Measurements from ENCODE around the gene SSTR3. TPM values are rescaled to one million over a fixed set of nuclear protein-coding genes. Genes with fewer than 3 reads are reported as not detected.
A peak's percentile ranks its signal among the peaks of the same experiment; 100 is the strongest.

Gene SSTR3
- total RNA-seq, 2 donors from 2014 or later = not detected

DNA sequence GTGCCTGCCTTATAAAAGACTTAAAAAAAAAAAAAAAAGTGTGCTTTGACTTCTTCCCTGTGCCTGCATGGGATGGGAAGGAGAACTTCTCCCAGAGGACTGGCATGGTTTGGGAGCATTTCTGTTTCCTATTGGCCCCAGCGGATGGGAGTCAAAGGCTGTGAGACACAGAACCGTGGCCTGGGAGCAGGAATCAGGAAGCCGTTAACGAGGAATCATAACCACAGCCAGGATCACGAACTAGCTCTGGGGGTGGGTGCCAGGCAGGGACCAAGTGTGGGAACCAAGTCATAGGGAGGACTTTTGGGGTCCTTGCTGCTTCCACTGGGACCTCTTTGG is 24.8 kb downstream of the SSTR3 start:
- ATAC-seq (peak; percentile 48 to 59), DNase-seq (peak; percentile 30)
- intact Hi-C loops (cut with DNase I) = no loop called here

DNA sequence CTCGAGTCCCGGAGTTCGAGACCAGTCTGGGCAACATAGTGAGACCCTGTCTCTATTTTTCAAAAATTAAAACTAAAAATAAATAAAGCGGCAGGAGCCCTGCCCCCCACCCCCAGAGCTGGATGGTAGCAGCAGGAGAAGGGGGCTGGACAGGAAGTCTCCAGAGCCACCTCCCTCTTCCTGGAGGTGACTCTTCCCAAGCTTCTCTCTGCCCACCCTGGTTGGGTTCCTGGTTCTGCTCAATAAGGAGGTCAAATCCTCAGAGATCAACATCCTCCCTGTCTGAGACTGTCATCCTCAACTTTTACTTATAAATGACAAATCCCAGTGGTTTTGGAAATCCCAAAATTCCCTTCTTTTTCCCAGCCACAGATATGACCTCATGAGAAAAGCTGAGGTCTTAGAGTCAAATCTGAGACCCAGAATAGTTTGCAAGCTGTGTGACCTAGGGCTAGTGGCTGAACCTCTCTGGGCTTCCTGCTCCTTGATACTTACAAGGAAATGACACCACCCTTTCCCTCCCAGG is 25.2 kb downstream of the SSTR3 start:
- intact Hi-C loops (cut with DNase I) = no loop called here
- DNase-seq = peak; percentile 34
- no peak for ATAC-seq

GRCh38 chr22:37186228-37186996 is 25.9 kb downstream of the SSTR3 start:
- intact Hi-C loops (cut with DNase I) = no loop called here
- peak; percentile 14 for DNase-seq

DNA sequence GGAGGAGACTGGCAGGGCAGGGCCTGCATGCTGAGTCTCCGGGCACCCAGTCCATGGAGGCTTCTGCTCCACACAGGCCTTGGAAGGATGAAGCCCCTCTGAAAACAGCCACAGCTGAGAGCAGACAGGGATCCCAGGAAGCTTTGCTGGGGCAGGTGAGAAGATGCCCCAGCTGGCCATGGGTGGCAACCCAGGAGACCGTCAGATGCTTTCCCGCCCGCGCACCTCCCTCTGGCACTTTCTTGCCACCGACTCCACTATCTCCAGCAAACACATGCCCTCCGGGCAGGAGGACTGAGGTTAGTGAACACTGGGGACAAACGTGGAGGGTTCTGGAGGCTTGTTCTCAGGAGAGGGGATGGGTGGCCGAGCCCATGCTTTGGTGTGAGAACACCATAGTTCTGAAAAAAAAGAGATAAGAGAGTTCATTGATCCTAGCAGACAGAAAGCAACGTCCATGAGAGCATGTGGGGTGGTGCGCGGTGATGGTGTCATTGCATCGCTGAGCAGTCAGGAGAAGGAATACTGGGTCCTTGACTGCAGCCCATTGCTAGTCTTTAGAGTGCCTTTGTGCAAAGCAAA is 26.5 kb downstream of the SSTR3 start:
- no peak for ATAC-seq
- DNase-seq = peak; percentile 9

More at GRCh38 chr22:37186228-37186996, 25.9 kb downstream of the SSTR3 start:
- peak; percentile 19 to 32 for ATAC-seq

GRCh38 chr22:37184816-37185541 is 27.3 kb downstream of the SSTR3 start:
- peak; percentile 14 for DNase-seq
- no peak for ATAC-seq
- intact Hi-C loops (cut with DNase I) = no loop called here

More for the DNA sequence above, 26.5 kb downstream of the SSTR3 start:
- intact Hi-C loops (cut with DNase I) = no loop called here

- no peak for ATAC-seq
- intact Hi-C loops (cut with DNase I) = no loop called here
These were observed 27.9 kb downstream of the SSTR3 start for GRCh38 chr22:37184380-37184755.

DNA sequence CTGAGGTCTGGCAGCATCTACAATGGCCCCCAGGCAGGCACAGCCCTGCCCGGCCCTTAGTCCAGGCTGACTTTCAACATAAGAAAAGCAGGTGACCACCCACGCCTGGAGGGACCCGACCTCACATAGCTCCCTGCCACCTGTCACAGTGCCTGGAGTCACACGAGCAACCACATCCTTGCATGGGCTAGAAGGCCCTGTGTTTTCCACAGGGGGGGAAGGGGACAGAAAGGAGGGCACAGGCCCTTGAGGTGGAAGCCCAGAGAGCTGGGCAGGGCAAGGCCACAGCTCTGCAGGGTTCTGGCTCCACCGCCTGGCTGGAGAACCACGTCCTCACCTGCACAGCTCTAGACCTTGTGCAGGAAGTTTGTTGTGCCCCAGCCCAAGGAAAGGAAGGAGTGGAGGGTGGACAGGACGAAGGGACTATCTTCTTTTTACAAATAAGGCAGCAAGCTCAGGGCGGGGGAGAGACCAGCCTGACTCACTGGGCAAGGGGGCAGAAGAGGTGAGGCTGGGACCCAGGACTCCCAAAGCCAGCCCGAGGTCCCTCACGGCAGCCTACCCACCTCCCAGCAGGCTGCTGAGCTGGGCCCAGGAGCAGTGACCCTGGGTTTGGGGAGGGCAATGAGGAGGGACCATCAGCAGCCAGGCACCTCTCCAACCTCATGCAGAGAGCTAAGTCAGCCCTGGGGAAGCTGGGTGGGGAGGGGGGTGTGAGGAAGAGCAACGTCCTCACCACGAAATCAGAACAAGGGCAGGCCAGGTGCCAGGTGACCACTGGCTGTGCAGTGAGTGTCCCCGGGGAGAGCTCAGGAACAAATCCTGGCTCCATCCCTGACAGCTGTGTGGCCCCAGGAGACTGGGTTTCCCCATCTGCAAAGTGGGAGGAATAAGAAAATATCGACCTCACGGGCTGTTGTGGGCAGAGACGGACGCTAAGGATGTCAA is 28.6 kb downstream of the SSTR3 start:
- intact Hi-C loops (cut with DNase I) = no loop called here
- DNase-seq (peak; percentile 13), ATAC-seq (no peak)

More at GRCh38 chr22:37184380-37184755, 27.9 kb downstream of the SSTR3 start:
- DNase-seq = peak; percentile 12

DNA sequence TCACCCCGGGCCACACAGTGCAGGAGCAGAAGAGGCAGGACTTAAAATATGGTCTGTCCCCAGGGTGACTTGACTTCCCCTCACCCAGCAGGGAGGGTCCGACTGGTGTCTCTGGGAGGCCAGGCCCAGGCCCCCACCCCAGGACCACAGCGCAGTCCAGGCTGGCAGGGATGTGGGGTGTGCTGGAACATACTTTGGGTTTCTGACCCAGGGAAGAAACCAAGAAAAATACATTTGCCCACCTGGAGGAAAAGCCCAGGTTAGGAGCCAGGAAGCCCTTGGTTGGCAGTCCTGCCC is 29.4 kb downstream of the SSTR3 start:
- ATAC-seq (no peak), DNase-seq (peak; percentile 7)
- intact Hi-C loops (cut with DNase I) = no loop called here

GRCh38 chr22:37182101-37182948 is 30.0 kb downstream of the SSTR3 start:
- ATAC-seq = no peak
- intact Hi-C loops (cut with DNase I) = no loop called here
- peak; percentile 8 for DNase-seq

GRCh38 chr22:37181681-37182080 is 30.6 kb downstream of the SSTR3 start:
- peak; percentile 6 for DNase-seq
- intact Hi-C loops (cut with DNase I) = no loop called here
- ATAC-seq = no peak

DNA sequence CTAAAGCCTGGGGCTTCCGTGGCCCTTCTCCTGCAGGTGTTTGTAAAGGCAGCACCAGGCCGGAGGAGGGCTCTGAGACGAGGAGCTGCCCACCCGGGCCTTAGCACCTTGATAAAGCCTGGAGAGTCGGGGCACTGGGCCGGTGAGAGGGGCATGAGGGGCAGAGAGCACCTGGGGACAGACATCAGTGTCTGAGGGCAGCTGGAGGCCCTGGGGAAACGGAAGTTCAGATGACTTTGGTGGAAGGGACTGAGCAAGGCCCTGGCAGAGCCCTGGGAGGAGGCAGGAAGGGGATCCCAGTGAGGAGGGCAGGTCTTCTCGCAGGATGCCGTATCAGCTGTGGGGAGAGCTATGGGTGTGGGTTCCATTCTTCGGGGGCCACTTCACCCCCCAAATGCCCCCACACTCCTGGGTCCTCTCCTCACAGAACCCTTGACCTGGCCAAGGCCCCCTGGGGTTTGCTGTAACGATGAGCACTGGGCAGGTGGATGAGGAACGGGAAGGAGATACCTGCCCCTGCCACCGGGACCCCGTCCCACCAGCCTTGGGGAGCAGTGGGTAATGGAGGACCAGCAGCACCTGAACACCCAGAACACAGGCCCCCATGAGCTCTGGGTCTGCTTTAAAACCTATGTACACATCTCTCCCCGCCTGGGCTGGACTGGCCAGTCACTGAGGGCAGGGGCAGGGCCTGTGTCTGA is 31.6 kb downstream of the SSTR3 start:
- peak; percentile 20 for DNase-seq
- no peak for ATAC-seq
- intact Hi-C loops (cut with DNase I) = no loop called here

DNA sequence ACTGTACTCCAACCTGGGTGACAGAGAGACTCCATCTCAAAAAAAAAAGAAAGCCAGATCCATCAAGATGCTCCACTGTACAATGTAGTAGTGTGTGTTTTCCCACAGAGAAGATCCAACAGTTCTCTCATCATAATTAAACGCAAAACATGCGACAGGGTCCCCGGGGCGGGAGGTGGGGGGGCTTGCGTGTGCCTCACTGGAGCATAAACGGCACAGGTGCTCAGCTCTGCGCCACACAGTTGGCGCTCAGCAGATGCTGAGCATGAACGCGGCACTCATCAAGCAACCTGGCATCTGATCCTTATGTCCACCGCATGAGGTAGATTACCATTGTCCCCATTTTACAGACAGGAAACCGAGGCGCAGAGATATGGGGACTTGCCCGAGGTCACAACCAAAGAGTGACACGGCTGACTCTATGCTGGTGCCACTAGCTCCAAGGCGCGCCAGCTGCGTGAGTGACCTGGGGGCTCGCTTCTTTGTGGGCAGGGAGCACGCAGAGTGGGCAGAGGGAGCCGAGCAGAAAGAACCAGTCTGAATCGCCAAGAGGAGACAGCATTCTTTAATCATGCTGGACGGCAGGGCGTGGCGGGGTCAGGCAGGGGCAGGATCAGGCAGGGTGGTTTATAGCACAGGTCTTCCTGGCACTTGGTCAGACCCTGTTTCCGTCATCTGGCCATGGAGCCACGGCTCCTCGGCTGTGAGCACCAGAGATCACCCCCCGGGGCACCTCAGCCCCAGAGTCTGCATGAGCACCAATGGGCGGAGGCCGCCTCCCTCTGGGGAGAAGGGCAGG is 32.5 kb downstream of the SSTR3 start:
- ATAC-seq (no peak), DNase-seq (peak; percentile 30)
- intact Hi-C loops (cut with DNase I) = no loop called here

- DNase-seq (peak; percentile 11), ATAC-seq (no peak)
- intact Hi-C loops (cut with DNase I) = no loop called here
These were observed 33.2 kb downstream of the SSTR3 start for GRCh38 chr22:37179126-37179470.

DNA sequence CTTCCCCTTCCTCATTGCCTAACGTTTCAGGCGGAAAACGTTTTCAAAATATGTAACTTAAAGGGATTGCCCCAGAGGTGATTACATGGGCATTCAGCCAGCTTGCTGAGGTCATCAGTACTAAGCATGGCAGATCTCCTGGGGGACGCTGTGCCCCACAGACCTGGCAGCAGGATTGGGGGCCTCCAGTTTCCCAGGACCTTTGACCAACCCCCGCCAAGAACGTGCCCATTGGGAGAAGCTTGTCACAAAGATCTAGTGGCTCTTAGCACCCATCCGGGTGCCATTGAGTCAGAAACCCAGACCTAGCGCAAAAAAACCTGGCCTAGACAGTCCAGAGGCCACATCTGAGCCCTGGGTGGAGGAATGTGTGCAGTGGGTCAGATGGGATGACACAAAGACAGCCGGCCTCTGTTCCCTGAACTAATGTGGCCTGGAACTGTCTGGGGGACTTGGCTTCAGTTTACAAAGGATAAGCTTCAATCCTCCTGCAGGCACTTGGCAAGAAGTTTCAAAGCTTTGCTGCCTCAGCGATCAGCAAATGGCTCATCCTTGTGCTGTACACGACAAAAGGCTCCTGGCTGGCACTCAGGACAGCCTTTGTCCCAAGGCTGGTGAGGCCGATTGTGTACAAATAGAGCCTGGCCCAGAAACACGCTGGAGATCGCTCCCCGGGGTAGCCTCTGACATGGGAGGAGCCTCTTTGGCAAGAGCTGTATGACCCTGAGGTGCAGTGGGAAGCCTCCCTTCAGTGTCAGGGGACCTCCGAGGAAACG is 33.7 kb downstream of the SSTR3 start:
- intact Hi-C loops (cut with DNase I) = no loop called here
- peak; percentile 34 for DNase-seq
- ATAC-seq = peak; percentile 24 to 41

DNA sequence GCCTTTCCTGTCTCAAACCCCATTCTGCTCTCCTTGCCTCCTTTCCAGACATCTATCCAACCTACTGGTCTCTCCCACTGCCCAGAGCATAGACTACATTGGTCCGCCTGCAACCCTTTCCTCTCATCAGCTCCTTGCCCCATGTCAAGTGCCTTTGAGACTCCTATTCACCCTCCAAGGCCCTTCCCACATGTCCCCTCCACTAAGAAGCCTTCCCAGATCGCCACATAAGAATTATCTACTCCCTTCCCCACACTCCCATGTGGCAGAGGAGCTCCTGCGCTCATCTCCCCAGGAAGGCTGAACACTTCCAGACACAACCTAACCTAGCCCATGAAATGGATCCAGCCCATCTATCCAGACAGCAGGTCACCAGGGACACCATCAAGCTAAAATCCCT is 34.5 kb downstream of the SSTR3 start:
- ATAC-seq (no peak), DNase-seq (no peak)
- intact Hi-C loops (cut with DNase I) = no loop called here

- DNase-seq (no peak), ATAC-seq (no peak)
- intact Hi-C loops (cut with DNase I) = no loop called here
These were observed 35.1 kb downstream of the SSTR3 start for GRCh38 chr22:37177221-37177620.

Measured in left cardiac atrium (tissue), 4 donors.